Measurements from ENCODE around the gene ATOH8. TPM values are rescaled to one million over a fixed set of nuclear protein-coding genes. Genes with fewer than 3 reads are reported as not detected.

ATOH8 gene
- total RNA-seq, 1 experiment from 2014 or later: 0.20 TPM

- no peak for DNase-seq
Measured at GRCh38 chr2:85768713-85769112, 14.9 kb downstream of the ATOH8 start.

More at GRCh38 chr2:85768713-85769112, 14.9 kb downstream of the ATOH8 start:
- no peaks in the 10 kb centered on the region; a peak in 1 of 5 replicates for H3K9me3 Mint-ChIP-seq
- no peak overlapping the region for H3K4ac ChIP-seq (ENCODE audit: low read depth, low read length)
- H3K14ac ChIP-seq (ENCODE audit: insufficient read depth, low read length): no peak overlapping the region; the same call in 1 of the 2 replicates
- H3K27ac ChIP-seq (ENCODE audit: insufficient read length, low read depth, low read length): no peak overlapping the region
- no peaks in the 10 kb centered on the region for H3K79me2 ChIP-seq (ENCODE audit: insufficient read depth, low read length)
- H3K23ac ChIP-seq (ENCODE audit: insufficient read length, low read depth, low read length): no peak overlapping the region
- H2BK5ac ChIP-seq (ENCODE audit: insufficient read length, low read length): no peak overlapping the region
- H3K4me1 ChIP-seq (ENCODE audit: insufficient read depth, low read length): peaks cover 21% of the 10 kb centered on the region; the same call in 1 of the 2 replicates
- H4K5ac ChIP-seq (ENCODE audit: insufficient read length, low read depth, low read length): no peak overlapping the region
- TF ChIP-seq, protein P1, sequence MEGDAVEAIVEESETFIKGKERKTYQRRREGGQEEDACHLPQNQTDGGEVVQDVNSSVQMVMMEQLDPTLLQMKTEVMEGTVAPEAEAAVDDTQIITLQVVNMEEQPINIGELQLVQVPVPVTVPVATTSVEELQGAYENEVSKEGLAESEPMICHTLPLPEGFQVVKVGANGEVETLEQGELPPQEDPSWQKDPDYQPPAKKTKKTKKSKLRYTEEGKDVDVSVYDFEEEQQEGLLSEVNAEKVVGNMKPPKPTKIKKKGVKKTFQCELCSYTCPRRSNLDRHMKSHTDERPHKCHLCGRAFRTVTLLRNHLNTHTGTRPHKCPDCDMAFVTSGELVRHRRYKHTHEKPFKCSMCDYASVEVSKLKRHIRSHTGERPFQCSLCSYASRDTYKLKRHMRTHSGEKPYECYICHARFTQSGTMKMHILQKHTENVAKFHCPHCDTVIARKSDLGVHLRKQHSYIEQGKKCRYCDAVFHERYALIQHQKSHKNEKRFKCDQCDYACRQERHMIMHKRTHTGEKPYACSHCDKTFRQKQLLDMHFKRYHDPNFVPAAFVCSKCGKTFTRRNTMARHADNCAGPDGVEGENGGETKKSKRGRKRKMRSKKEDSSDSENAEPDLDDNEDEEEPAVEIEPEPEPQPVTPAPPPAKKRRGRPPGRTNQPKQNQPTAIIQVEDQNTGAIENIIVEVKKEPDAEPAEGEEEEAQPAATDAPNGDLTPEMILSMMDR (conservative IDR thresholded peaks at IDR 0.05): no peak
- H2AK5ac ChIP-seq (ENCODE audit: insufficient read length, low read length): no peak overlapping the region
- peaks cover 5% of the 10 kb centered on the region for H3K23me2 ChIP-seq (ENCODE audit: insufficient read length, low read depth, low read length, poor library complexity, severe bottlenecking)
- no peak overlapping the region for H3K4me2 ChIP-seq (ENCODE audit: insufficient read depth, insufficient read length, low read length)
- H2AFZ ChIP-seq (ENCODE audit: low read length): no peak overlapping the region
- H3K9me3 ChIP-seq (ENCODE audit: control insufficient read depth, low read depth, low read length): no peaks in the 10 kb centered on the region
- no peak overlapping the region for H4K91ac ChIP-seq (ENCODE audit: insufficient read length, low read depth, low read length)
- H2BK20ac ChIP-seq (ENCODE audit: low read depth, low read length, poor library complexity, severe bottlenecking): no peak overlapping the region
- no peaks in the 10 kb centered on the region for H3K79me1 ChIP-seq (ENCODE audit: insufficient read depth, low read depth, low read length, poor library complexity, severe bottlenecking)
- no peak overlapping the region for H2BK12ac ChIP-seq (ENCODE audit: insufficient read length, low read depth, low read length)
- no peak overlapping the region; a peak in 1 of 7 replicates for H3K27ac Mint-ChIP-seq
- H3K36me3 Mint-ChIP-seq (ENCODE audit: insufficient read depth in 1 of 3, low read depth in 3 of 3): no peaks in the 10 kb centered on the region; a peak in 1 of 7 replicates
- peaks cover 4% of the 10 kb centered on the region; the same call in 1 of the 2 replicates for H3K27me3 ChIP-seq (ENCODE audit: insufficient read depth, low read length)
- H3K27me3 Mint-ChIP-seq (ENCODE audit: low read depth): peaks cover 57% of the 10 kb centered on the region
- H2BK15ac ChIP-seq (ENCODE audit: low read depth, low read length): no peak overlapping the region
- no peak overlapping the region for H3K18ac ChIP-seq (ENCODE audit: insufficient read length, low read depth, low read length)
- no peak overlapping the region for H4K8ac ChIP-seq (replicated peaks; ENCODE audit: insufficient read length, low read depth, low read length)
- no peak overlapping the region for H3K56ac ChIP-seq (ENCODE audit: insufficient read length, low read depth, low read length)
- H3T11ph ChIP-seq (ENCODE audit: low read length): no peak overlapping the region
- no peak overlapping the region for H3K9ac ChIP-seq (ENCODE audit: extremely low read depth, insufficient read length, low read length)
- peaks cover 42 to 76% of the 10 kb centered on the region in 2 experiments for H3K4me1 Mint-ChIP-seq
- no peak overlapping the region for H2BK120ac ChIP-seq (ENCODE audit: low read depth, low read length, poor library complexity, severe bottlenecking)
- no peak overlapping the region; a peak in 1 of 5 replicates for H3K4me3 Mint-ChIP-seq
- peaks cover 3% of the 10 kb centered on the region for H4K20me1 ChIP-seq (ENCODE audit: control insufficient read depth, insufficient read depth, insufficient read length)
- WGBS (ENCODE audit: extremely low coverage, insufficient read length, low lambda C conversion rate): no CpG with 5 or more reads among the region's 8 CpGs
